BE2C (cell line): ENCODE measurements around the gene TTC16.
"Not testable (repeated sequence)": the region's sequence is repeated elsewhere in the genome, so short reads cannot be mapped to it uniquely, and the experiment has no call there.

Experiments used
- DNase-seq: peaks from one replicate; pipeline ENCODE4 v3.0.0-alpha.2; 2020
- H3K27me3 ChIP-seq: fragments of 250-450 bp; sonication (Bioruptor Pico); 2 replicates; pipeline ENCODE4 v1.5.1; 2020; ENCODE audit warnings: mild to moderate bottlenecking
- H3K36me3 ChIP-seq: fragments of 250-450 bp; sonication (Bioruptor Pico); 2 replicates; pipeline ENCODE4 v1.5.1; 2020; ENCODE audit warnings: mild to moderate bottlenecking
- H3K4me1 ChIP-seq: fragments of 250-450 bp; sonication (Bioruptor Pico); 2 replicates; pipeline ENCODE4 v1.5.1; 2020
- H3K4me3 ChIP-seq: 2 replicates; pipeline ENCODE4 v1.5.1; 2011; ENCODE audit warnings: low read depth, low read length
- H3K9me3 ChIP-seq: fragments of 250-450 bp; sonication (Bioruptor Pico); 2 replicates; pipeline ENCODE4 v1.5.1; 2020
- CTCF ChIP-seq: IDR thresholded peaks from 2 replicates; pipeline ENCODE4 v1.5.1; 2012; ENCODE audit warnings: mild to moderate bottlenecking, low read depth, low read length

Gene TTC16

DNA sequence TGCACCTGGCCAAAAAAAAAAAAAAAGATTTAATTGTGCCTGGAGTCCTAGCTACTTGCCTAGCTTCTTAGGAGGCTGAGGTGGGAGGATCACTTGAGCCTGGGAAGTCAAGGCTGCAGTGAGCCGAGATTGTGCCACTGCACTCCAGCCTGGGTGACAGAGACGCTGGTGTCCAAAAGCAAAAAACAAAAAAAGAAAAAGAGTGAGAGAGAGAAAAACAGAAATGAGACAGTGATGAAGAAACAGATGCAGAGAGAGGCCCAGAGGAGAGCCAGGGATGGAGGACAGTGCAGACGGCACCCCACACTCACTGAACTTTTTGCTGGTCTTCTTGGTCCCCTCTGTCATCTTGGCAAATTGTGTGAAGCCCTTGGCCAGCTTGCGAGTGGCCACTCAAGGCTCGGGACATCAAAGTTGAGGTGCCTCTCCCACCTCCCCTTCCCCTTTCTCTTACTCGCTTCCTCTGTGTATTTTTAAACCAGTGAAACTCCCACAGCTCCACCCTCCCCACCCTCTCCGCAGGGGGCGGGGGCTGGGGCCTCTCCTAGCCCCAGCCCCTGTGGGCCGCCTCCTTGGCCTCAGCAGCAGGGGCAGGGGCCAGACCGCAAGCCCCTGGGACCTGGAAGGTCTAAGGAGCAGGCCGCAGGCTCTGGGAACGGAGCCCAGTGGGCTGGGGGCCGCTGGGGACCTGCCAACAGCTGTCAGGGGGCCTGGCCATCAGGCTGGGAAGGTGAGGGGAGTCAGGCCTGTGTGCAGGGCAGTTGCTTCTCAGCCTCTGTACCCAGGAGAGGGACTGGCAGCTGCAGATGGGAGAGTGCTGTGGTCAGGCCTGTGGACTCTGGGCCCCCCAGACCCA, 62.6 kb downstream of the TTC16 start, which contains the start of gene SH2D3C:
Gene SH2D3C, minus strand, starts transcription at position 387 of the 856 bp plus-strand sequence. Its CDS starts 39 bp downstream, at position 348.
- Histone ChIP-seq H3K4me1 (peaks cover 19% of the 10 kb centered on the region), H3K36me3 (no peaks in the 10 kb centered on the region), H3K9me3 (no peaks in the 10 kb centered on the region), H3K27me3 (no peaks in the 10 kb centered on the region), H3K4me3 (no peak within 1 kb of the TSS)
- DNase-seq, result peak; percentile 62
- no peak for TF ChIP-seq CTCF

GRCh38 chr9:127779136-127779981, 63.5 kb downstream of the TTC16 start:
- Histone ChIP-seq H3K9me3 (no peaks in the 10 kb centered on the region), H3K4me3 (no peak overlapping the region), H3K27me3 (no peaks in the 10 kb centered on the region), H3K36me3 (no peaks in the 10 kb centered on the region), H3K4me1 (peaks cover 19% of the 10 kb centered on the region)
- TF ChIP-seq CTCF, result no peak
- no peak for DNase-seq

GRCh38 chr9:127780126-127780885, 64.4 kb downstream of the TTC16 start:
- Histone ChIP-seq H3K9me3 (no peaks in the 10 kb centered on the region), H3K4me3 (no peak overlapping the region), H3K4me1 (peaks cover 19% of the 10 kb centered on the region), H3K27me3 (no peaks in the 10 kb centered on the region), H3K36me3 (no peaks in the 10 kb centered on the region)
- peak; percentile 36 for DNase-seq
- TF ChIP-seq CTCF, result no peak

DNA sequence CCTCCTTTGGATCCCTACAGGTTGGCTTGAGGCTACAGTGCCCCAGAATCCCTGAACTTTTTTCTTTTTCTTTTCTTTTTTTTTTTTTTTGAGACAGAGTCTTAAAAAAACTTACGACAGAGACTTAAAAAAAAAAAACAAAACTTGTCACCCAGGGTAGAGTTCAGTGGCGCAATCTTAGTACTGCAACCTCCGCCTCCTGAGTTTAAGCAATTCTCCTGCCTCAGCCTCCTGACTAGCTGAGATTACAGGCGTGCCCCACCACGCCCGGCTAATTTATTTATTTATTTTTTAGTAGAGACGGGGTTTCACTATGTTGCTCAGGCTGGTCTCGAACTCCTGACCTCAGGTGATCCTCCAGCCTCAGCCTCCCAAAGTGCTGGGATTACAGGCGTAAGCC, 65.0 kb downstream of the TTC16 start:
- peaks cover 19% of the 10 kb centered on the region for H3K4me1 ChIP-seq
- not testable (repeated sequence) for H3K27me3 ChIP-seq, H3K4me3 ChIP-seq, H3K9me3 ChIP-seq, H3K36me3 ChIP-seq, DNase-seq
